K562 (cell line): ENCODE data around the gene PHF1. TPM values are rescaled to one million over a fixed set of nuclear protein-coding genes. Genes with fewer than 3 reads are reported as not detected.

Source experiments
- CBFA2T2 ChIP-seq: fragments of 450-650 bp; conservative IDR thresholded peaks from 2 replicates; pipeline ENCODE4 v1.6.1; 2017; ENCODE audit warnings: mild to moderate bottlenecking
- KHSRP ChIP-seq: fragments of 450-650 bp; IDR thresholded peaks from 2 replicates; pipeline ENCODE4 v1.6.1; 2017
- KLF6 ChIP-seq: fragments of 250-450 bp; sonication (Bioruptor Pico); IDR thresholded peaks from 2 replicates; pipeline ENCODE4 v1.4.0; 2020; ENCODE audit warnings: mild to moderate bottlenecking, moderate library complexity, borderline replicate concordance
- MAX ChIP-seq: sonication (generic); formaldehyde crosslinking; IDR thresholded peaks from 2 replicates; pipeline ENCODE4 v1.9.0; 2022; ENCODE audit warnings: mild to moderate bottlenecking, missing genetic modification reagents
- MYNN ChIP-seq, 2 experiments: sonication (generic); formaldehyde crosslinking in 1 of 2; IDR thresholded peaks; 2 replicates each; pipeline versions ENCODE4 v1.5.0 to v1.6.1; 2016 to 2020; ENCODE audit warnings: antibody characterized with exemption in 1 of 2, missing genetic modification reagents in 1 of 2
- NFIC ChIP-seq: fragments of 450-650 bp; IDR thresholded peaks from 2 replicates; pipeline ENCODE4 v1.6.1; 2017; ENCODE audit warnings: mild to moderate bottlenecking, inconsistent platforms
- POLR3A ChIP-seq: IDR thresholded peaks from 2 replicates; pipeline ENCODE4 v1.6.1; 2011; ENCODE audit warnings: borderline replicate concordance, mild to moderate bottlenecking, moderate library complexity; ENCODE audit not compliant: insufficient read length, insufficient read depth; ENCODE audit errors: extremely low read depth
- RFX7 ChIP-seq: fragments of 250-450 bp; sonication (Bioruptor Pico); IDR thresholded peaks from 2 replicates; pipeline ENCODE4 v1.5.1; 2021; ENCODE audit warnings: mild to moderate bottlenecking
- SNIP1 ChIP-seq: fragments of 450-650 bp; IDR thresholded peaks from 2 replicates; pipeline ENCODE4 v1.7.1; 2017; ENCODE audit warnings: low read depth, mild to moderate bottlenecking
- THRA ChIP-seq: fragments of 450-650 bp; IDR thresholded peaks from 2 replicates; pipeline ENCODE4 v1.6.1; 2017; ENCODE audit warnings: mild to moderate bottlenecking, moderate library complexity
- UBTF ChIP-seq, 2 experiments: IDR thresholded peaks; 2 replicates each; pipeline ENCODE4 v1.6.1; 2012; ENCODE audit warnings: improper control_type of control experiment in 2 of 2, low read depth in 2 of 2, low read length in 2 of 2, borderline replicate concordance in 1 of 2
- polyA plus RNA-seq, 8 experiments: library from polyadenylated mRNA; depleted of rRNA in 4 of 8; stranded (reverse) in 5 of 8; unstranded in 3 of 8; fragments of >200 nt; fragmentation: Nextera tagmentation in 2 of 8; fragmentation: Illumina TruSeq in 1 of 8; extraction: Ambion mirVana in 2 of 8; extraction: Trizol in 1 of 8; gene quantifications; 2 replicates each; pipeline versions ENCODE4 v1.2.1 to v1.2.3, GENCODE V29; 2011 to 2014; ENCODE audit warnings: inconsistent platforms in 1 of 8, missing spikeins in 1 of 8
- total RNA-seq, 7 experiments: library from RNA; depleted of rRNA in 6 of 7; stranded (reverse); fragments of >200 nt in 6 of 7; fragmentation: Illumina TruSeq in 2 of 7; extraction: Trizol in 2 of 7; gene quantifications; 2 replicates each; pipeline versions ENCODE4 v1.2.1 to v1.2.3, GENCODE V29; 2011 to 2021; ENCODE audit warnings: low replicate concordance in 1 of 7
- TF ChIP-seq, protein P1 (sequence below): sonication (generic); formaldehyde crosslinking; IDR thresholded peaks from 2 replicates; pipeline ENCODE4 v1.8.0; 2022; ENCODE audit warnings: mild to moderate bottlenecking, missing genetic modification reagents
- TF ChIP-seq, protein P2 (sequence below): sonication (generic); formaldehyde crosslinking; IDR thresholded peaks from 2 replicates; pipeline ENCODE4 v1.8.0; 2022; ENCODE audit warnings: mild to moderate bottlenecking, low read depth, missing genetic modification reagents
- TF ChIP-seq, protein P3 (sequence below): fragments of 450-650 bp; IDR thresholded peaks from 2 replicates; pipeline ENCODE4 v1.6.1; 2018; ENCODE audit not compliant: partially characterized antibody

Gene PHF1
- total and polyA plus RNA-seq, 9 of the 15 experiments (the other 6 are each of a cell fraction or from before 2014, with no cell fraction given) = 3.7 to 64.2 (median 33.7) TPM

- TF ChIP-seq, protein P1, sequence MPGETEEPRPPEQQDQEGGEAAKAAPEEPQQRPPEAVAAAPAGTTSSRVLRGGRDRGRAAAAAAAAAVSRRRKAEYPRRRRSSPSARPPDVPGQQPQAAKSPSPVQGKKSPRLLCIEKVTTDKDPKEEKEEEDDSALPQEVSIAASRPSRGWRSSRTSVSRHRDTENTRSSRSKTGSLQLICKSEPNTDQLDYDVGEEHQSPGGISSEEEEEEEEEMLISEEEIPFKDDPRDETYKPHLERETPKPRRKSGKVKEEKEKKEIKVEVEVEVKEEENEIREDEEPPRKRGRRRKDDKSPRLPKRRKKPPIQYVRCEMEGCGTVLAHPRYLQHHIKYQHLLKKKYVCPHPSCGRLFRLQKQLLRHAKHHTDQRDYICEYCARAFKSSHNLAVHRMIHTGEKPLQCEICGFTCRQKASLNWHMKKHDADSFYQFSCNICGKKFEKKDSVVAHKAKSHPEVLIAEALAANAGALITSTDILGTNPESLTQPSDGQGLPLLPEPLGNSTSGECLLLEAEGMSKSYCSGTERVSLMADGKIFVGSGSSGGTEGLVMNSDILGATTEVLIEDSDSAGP = peak; percentile 50; the same call in 1 of the 2 replicates
- 0 out of 4 replicates have a peak, but pooled peaks of 1 of the 2 experiments have one; percentile 57 for TF ChIP-seq UBTF (IDR thresholded peaks at IDR 0.05; ENCODE audit: borderline replicate concordance in 1 of 2, low read depth in 2 of 2, low read length in 2 of 2)
- TF ChIP-seq POLR3A = no peak
- TF ChIP-seq MYNN (IDR thresholded peaks at IDR 0.05) = no peak
- TF ChIP-seq MYNN (CRISPR knock-in tag; IDR thresholded peaks at IDR 0.05) = no peak
- no peak for TF ChIP-seq KHSRP
- TF ChIP-seq MAX (CRISPR knock-in tag) = peak; percentile 97
- TF ChIP-seq CBFA2T2 = peak; percentile 96
- TF ChIP-seq, protein P2, sequence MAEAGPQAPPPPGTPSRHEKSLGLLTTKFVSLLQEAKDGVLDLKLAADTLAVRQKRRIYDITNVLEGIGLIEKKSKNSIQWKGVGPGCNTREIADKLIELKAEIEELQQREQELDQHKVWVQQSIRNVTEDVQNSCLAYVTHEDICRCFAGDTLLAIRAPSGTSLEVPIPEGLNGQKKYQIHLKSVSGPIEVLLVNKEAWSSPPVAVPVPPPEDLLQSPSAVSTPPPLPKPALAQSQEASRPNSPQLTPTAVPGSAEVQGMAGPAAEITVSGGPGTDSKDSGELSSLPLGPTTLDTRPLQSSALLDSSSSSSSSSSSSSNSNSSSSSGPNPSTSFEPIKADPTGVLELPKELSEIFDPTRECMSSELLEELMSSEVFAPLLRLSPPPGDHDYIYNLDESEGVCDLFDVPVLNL (CRISPR knock-in tag) = peak; percentile 57; the same call in 1 of the 2 replicates
- TF ChIP-seq THRA = no peak
- TF ChIP-seq, protein P3, sequence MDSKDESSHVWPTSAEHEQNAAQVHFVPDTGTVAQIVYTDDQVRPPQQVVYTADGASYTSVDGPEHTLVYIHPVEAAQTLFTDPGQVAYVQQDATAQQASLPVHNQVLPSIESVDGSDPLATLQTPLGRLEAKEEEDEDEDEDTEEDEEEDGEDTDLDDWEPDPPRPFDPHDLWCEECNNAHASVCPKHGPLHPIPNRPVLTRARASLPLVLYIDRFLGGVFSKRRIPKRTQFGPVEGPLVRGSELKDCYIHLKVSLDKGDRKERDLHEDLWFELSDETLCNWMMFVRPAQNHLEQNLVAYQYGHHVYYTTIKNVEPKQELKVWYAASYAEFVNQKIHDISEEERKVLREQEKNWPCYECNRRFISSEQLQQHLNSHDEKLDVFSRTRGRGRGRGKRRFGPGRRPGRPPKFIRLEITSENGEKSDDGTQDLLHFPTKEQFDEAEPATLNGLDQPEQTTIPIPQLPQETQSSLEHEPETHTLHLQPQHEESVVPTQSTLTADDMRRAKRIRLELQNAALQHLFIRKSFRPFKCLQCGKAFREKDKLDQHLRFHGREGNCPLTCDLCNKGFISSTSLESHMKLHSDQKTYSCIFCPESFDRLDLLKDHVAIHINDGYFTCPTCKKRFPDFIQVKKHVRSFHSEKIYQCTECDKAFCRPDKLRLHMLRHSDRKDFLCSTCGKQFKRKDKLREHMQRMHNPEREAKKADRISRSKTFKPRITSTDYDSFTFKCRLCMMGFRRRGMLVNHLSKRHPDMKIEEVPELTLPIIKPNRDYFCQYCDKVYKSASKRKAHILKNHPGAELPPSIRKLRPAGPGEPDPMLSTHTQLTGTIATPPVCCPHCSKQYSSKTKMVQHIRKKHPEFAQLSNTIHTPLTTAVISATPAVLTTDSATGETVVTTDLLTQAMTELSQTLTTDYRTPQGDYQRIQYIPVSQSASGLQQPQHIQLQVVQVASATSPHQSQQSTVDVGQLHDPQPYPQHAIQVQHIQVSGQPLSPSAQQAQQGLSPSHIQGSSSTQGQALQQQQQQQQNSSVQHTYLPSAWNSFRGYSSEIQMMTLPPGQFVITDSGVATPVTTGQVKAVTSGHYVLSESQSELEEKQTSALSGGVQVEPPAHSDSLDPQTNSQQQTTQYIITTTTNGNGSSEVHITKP = peak; percentile 65
- no peak for TF ChIP-seq RFX7 (CRISPR knock-in tag)
- peak; percentile 56; the same call in 1 of the 2 replicates for TF ChIP-seq NFIC
- TF ChIP-seq SNIP1 = no peak
- no peak for TF ChIP-seq KLF6 (CRISPR knock-in tag)
Observed at GRCh38 chr6:33417903-33418689, 7.3 kb downstream of the PHF1 start, which contains the start of gene CUTA (continued).
